ENCODE measurements around the gene OLA1. TPM values are rescaled to one million over a fixed set of nuclear protein-coding genes. Genes with fewer than 3 reads are reported as not detected.
A peak's percentile ranks its signal among the peaks of the same experiment; 100 is the strongest.

The OLA1 gene
- polyA plus RNA-seq, 6 donors from 2014 or later, result 58.1 to 77.6 (median 67.1) TPM

GRCh38 chr2:174039551-174040416 lies 208.5 kb downstream of the OLA1 start:
- Mint-ChIP-seq H3K4me1 (peaks cover 8 to 19% (median 14%) of the 10 kb centered on the region in 3 donors), H3K9me3 (no peaks in the 10 kb centered on the region), H3K4me3 (peak overlapping the region in 7 of 8 donors; percentile 50 to 82 (median 70)), H3K27ac (peak overlapping the region; percentile 90 to 98 (median 96)), H3K27me3 (peaks cover 0 to 9% (median 0%) of the 10 kb centered on the region in 3 donors), H3K36me3 (no peaks in the 10 kb centered on the region)
- DNase-seq (peak; percentile 86), ATAC-seq (ENCODE audit: low read depth in 2 of 2) (peak; percentile 95 to 96)

- Mint-ChIP-seq H3K9me3 (no peaks in the 10 kb centered on the region), H3K27me3 (peaks cover 0 to 12% (median 9%) of the 10 kb centered on the region in 3 donors), H3K4me3 (peak overlapping the region in 1 of 8 donors; percentile 17), H3K4me1 (peaks cover 13 to 19% (median 14%) of the 10 kb centered on the region in 3 donors), H3K36me3 (no peaks in the 10 kb centered on the region), H3K27ac (peak overlapping the region; percentile 13 to 97 (median 94))
- no peak for DNase-seq
- no peak for ATAC-seq (ENCODE audit: low read depth in 2 of 2)
Observed at GRCh38 chr2:174038462-174038861, 209.9 kb downstream of the OLA1 start.

DNA sequence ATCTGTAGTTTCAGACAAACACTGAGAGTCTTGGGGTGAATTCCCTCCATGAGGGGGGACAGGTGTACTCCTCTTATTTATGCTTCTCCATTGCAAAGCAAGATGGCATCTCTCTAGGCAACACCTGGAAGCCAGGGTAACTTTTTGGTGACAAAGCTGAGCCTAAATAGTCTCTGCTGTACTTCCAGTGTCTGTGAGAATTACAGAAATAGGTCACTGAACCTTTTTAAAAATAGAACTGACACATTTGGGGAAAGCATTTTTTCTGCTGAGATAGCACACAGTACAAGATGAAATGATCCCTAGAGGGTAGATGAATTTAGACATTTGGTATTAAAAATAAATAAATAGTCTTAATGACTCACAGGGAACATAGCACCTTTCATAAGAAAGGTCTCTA lies 211.5 kb downstream of the OLA1 start:
- no peaks in the 10 kb centered on the region for H3K36me3 Mint-ChIP-seq
- peak overlapping the region in 1 of 6 donors; percentile 96 for H3K27ac Mint-ChIP-seq
- DNase-seq (no peak), ATAC-seq (ENCODE audit: low read depth in 2 of 2) (no peak)
- peaks cover 19 to 31% (median 22%) of the 10 kb centered on the region in 3 donors for H3K4me1 Mint-ChIP-seq
- H3K4me3 Mint-ChIP-seq, result no peak overlapping the region
- H3K9me3 Mint-ChIP-seq, result no peaks in the 10 kb centered on the region
- H3K27me3 Mint-ChIP-seq, result peaks cover 0 to 13% (median 9%) of the 10 kb centered on the region in 3 donors

- Mint-ChIP-seq H3K36me3 (no peaks in the 10 kb centered on the region), H3K9me3 (no peaks in the 10 kb centered on the region), H3K27me3 (peaks cover 0 to 13% (median 9%) of the 10 kb centered on the region in 3 donors), H3K4me3 (no peak overlapping the region), H3K4me1 (peaks cover 21 to 32% (median 29%) of the 10 kb centered on the region in 3 donors), H3K27ac (peak overlapping the region in 2 of 6 donors; percentile 60 to 96)
- DNase-seq (no peak), ATAC-seq (ENCODE audit: low read depth in 2 of 2) (no peak)
Observed at GRCh38 chr2:174035981-174036742, 212.2 kb downstream of the OLA1 start.

DNA sequence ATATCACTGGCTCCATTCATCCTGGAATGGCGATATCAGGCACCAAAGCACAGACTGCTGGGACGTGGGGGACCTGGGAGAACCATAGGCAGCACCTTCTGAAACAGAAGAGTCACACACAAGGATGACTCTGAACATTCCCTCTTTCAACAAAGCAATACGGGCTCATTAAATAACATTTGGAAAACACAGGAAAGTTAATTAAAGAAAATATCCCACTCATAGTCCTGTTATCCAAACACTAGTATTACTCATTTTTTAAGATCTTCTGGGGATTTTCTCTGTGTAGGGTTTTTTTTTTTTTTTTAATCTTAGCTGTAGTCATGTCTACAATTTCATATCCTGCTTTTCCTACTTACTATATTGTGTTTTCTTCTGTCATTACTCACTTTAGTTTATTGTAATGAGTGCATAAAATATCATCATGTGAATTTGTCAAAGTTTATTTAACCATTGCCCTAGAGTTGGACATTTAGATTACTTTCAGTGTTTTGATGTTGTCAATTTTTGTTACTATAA lies 213.2 kb downstream of the OLA1 start:
- Mint-ChIP-seq H3K4me1 (peaks cover 20 to 35% (median 30%) of the 10 kb centered on the region in 3 donors), H3K9me3 (no peaks in the 10 kb centered on the region), H3K27me3 (peaks cover 0 to 13% (median 9%) of the 10 kb centered on the region in 3 donors), H3K4me3 (no peak overlapping the region), H3K36me3 (no peaks in the 10 kb centered on the region), H3K27ac (no peak overlapping the region)
- DNase-seq, result no peak
- no peak for ATAC-seq (ENCODE audit: low read depth in 2 of 2)

DNA sequence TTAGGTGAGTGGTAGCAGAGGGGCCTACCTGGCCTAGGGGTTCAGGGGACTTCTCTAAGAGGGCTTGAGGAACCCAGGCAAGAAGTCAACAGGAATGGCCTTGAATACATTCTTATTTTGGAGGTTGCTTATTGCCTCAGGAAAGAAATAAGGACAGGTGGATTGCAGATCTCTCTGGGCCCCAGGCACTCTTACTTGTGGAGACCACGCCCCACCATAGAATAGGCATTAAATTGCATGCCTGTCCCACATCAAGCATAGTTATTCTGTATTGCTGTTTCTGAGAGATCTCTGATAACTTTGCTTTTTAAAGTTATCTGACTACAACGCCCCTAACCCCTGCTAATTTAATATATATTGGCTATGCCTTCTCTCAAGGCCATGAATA lies 215.2 kb downstream of the OLA1 start:
- no peak for ATAC-seq (ENCODE audit: low read depth in 2 of 2)
- Mint-ChIP-seq H3K27ac (peak overlapping the region in 1 of 6 donors; percentile 60), H3K36me3 (no peaks in the 10 kb centered on the region), H3K4me3 (no peak overlapping the region), H3K9me3 (no peaks in the 10 kb centered on the region), H3K4me1 (peaks cover 7 to 22% (median 16%) of the 10 kb centered on the region in 3 donors), H3K27me3 (peaks cover 0 to 13% (median 9%) of the 10 kb centered on the region in 3 donors)
- no peak for DNase-seq

DNA sequence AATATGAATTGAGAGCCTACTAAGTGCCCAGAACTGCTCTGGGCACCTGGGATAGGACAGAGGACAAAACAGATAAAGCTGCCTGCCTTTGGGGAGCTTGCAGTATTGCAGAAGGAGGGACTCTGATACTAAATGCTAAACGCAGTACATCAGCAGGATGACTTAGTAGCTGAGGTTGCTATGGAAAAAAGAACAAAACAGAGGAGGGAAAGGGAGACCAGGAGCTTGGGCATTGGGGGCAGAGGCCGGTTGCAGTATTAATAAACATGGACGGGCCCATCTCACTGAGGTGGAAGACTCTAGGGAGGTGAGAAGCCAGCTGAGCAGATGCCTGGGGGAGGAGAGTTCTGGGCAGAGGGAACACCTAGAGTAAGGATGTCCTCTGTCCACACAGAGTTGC lies 217.1 kb downstream of the OLA1 start:
- no peaks in the 10 kb centered on the region for H3K9me3 Mint-ChIP-seq
- no peaks in the 10 kb centered on the region for H3K36me3 Mint-ChIP-seq
- peaks cover 7 to 22% (median 16%) of the 10 kb centered on the region in 3 donors for H3K4me1 Mint-ChIP-seq
- H3K27ac Mint-ChIP-seq, result peak overlapping the region in 2 of 6 donors; percentile 4 to 27
- H3K27me3 Mint-ChIP-seq, result peaks cover 0 to 13% (median 3%) of the 10 kb centered on the region in 3 donors
- H3K4me3 Mint-ChIP-seq, result peak overlapping the region in 1 of 8 donors; percentile 5
- DNase-seq (no peak), ATAC-seq (ENCODE audit: low read depth in 2 of 2) (no peak)

- H3K36me3 Mint-ChIP-seq, result no peaks in the 10 kb centered on the region
- no peak overlapping the region for H3K4me3 Mint-ChIP-seq
- peaks cover 0 to 6% (median 0%) of the 10 kb centered on the region in 3 donors for H3K27me3 Mint-ChIP-seq
- H3K4me1 Mint-ChIP-seq, result peaks cover 7 to 22% (median 16%) of the 10 kb centered on the region in 3 donors
- H3K9me3 Mint-ChIP-seq, result no peaks in the 10 kb centered on the region
- no peak for ATAC-seq (ENCODE audit: low read depth in 2 of 2)
- no peak overlapping the region for H3K27ac Mint-ChIP-seq
- no peak for DNase-seq
Observed at GRCh38 chr2:174028935-174029334, 219.4 kb downstream of the OLA1 start.

- peaks cover 7 to 17% (median 15%) of the 10 kb centered on the region in 3 donors for H3K4me1 Mint-ChIP-seq
- ATAC-seq (ENCODE audit: low read depth in 2 of 2) (no peak), DNase-seq (no peak)
- H3K9me3 Mint-ChIP-seq, result no peaks in the 10 kb centered on the region
- H3K27ac Mint-ChIP-seq, result peak overlapping the region in 1 of 6 donors; percentile 72
- no peaks in the 10 kb centered on the region for H3K27me3 Mint-ChIP-seq
- no peaks in the 10 kb centered on the region for H3K36me3 Mint-ChIP-seq
- no peak overlapping the region for H3K4me3 Mint-ChIP-seq
Observed at GRCh38 chr2:174027956-174028355, 220.4 kb downstream of the OLA1 start.

DNA sequence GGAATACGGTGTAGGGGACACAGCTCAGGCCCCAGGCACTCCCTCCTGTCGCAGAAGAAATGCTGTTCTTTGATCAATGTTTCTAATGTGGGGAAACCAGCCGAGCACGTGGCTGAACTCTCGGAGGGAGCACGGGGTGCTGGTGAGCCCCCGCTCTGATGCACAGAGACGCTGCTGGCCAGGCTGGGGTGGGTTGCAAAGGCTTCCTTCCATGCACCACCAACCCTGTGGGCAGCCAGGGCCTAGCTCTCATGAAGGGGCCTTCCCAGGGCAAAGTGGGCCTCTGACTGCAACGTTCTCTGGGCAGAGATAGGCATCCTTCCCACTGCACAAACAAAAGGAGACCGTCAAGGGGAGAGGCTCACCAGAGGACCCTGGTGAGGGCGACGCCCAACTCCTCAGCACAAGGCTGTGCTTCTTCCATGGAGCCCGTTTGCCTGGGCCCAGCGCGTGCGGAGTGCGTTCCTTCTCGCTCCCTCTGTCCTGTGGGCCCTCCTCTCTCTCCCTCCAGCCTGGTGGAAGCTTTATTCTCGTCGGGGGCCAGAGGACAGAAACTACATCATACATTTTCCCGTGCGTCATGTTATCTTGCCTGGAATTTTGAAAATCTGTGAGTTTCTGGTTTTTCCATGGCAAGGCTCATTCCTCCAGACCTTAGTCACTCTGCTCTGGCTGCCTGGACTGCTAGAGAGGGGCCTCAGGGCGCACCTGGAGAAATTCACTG lies 222.0 kb downstream of the OLA1 start:
- H3K4me1 Mint-ChIP-seq, result peaks cover 3 to 5% (median 3%) of the 10 kb centered on the region in 3 donors
- no peaks in the 10 kb centered on the region for H3K36me3 Mint-ChIP-seq
- peak overlapping the region in 2 of 8 donors; percentile 49 to 62 for H3K4me3 Mint-ChIP-seq
- H3K27ac Mint-ChIP-seq, result peak overlapping the region in 1 of 6 donors; percentile 21
- H3K27me3 Mint-ChIP-seq, result no peaks in the 10 kb centered on the region
- H3K9me3 Mint-ChIP-seq, result no peaks in the 10 kb centered on the region
- no peak for ATAC-seq (ENCODE audit: low read depth in 2 of 2)
- DNase-seq, result no peak

GRCh38 chr2:174025271-174026121 lies 222.8 kb downstream of the OLA1 start:
- no peaks in the 10 kb centered on the region for H3K9me3 Mint-ChIP-seq
- H3K27ac Mint-ChIP-seq, result peak overlapping the region in 1 of 6 donors; percentile 70
- no peak for ATAC-seq (ENCODE audit: low read depth in 2 of 2)
- H3K27me3 Mint-ChIP-seq, result no peaks in the 10 kb centered on the region
- peaks cover 0 to 8% (median 8%) of the 10 kb centered on the region in 3 donors for H3K4me1 Mint-ChIP-seq
- H3K4me3 Mint-ChIP-seq, result no peak overlapping the region
- DNase-seq, result no peak
- no peaks in the 10 kb centered on the region for H3K36me3 Mint-ChIP-seq
